Measurements from ENCODE around the gene CAMKK2. TPM values are rescaled to one million over a fixed set of nuclear protein-coding genes. Genes with fewer than 3 reads are reported as not detected.
A peak's percentile ranks its signal among the peaks of the same experiment; 100 is the strongest.

The CAMKK2 gene
- total and polyA plus RNA-seq, 9 of the 15 experiments (the other 6 are each of a cell fraction or from before 2014, with no cell fraction given): 4.3 to 32.0 (median 18.2) TPM

GRCh38 chr12:121297435-121297991 is 1.0 kb upstream of the CAMKK2 start (continued):
- TF ChIP-seq MTF1 (CRISPR knock-in tag; IDR thresholded peaks at IDR 0.05; ENCODE audit: borderline replicate concordance) (peak; percentile 50; the same call in 1 of the 2 replicates), CBFB (CRISPR knock-in tag; IDR thresholded peaks at IDR 0.05) (no peak), ZNF174 (CRISPR knock-in tag; IDR thresholded peaks at IDR 0.05) (no peak), HDAC3 (IDR thresholded peaks at IDR 0.05; ENCODE audit: borderline replicate concordance, partially characterized antibody) (no peak), THRB (CRISPR knock-in tag; conservative IDR thresholded peaks at IDR 0.05) (no peak), E2F5 (CRISPR knock-in tag; IDR thresholded peaks at IDR 0.05) (no peak), SMC3 (conservative IDR thresholded peaks at IDR 0.05; ENCODE audit: insufficient read depth, low read depth, low read length) (no peak)
- TF ChIP-seq, protein P1, sequence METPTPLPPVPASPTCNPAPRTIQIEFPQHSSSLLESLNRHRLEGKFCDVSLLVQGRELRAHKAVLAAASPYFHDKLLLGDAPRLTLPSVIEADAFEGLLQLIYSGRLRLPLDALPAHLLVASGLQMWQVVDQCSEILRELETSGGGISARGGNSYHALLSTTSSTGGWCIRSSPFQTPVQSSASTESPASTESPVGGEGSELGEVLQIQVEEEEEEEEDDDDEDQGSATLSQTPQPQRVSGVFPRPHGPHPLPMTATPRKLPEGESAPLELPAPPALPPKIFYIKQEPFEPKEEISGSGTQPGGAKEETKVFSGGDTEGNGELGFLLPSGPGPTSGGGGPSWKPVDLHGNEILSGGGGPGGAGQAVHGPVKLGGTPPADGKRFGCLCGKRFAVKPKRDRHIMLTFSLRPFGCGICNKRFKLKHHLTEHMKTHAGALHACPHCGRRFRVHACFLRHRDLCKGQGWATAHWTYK (CRISPR knock-in tag; IDR thresholded peaks at IDR 0.05): no peak
- TF ChIP-seq, protein P2, sequence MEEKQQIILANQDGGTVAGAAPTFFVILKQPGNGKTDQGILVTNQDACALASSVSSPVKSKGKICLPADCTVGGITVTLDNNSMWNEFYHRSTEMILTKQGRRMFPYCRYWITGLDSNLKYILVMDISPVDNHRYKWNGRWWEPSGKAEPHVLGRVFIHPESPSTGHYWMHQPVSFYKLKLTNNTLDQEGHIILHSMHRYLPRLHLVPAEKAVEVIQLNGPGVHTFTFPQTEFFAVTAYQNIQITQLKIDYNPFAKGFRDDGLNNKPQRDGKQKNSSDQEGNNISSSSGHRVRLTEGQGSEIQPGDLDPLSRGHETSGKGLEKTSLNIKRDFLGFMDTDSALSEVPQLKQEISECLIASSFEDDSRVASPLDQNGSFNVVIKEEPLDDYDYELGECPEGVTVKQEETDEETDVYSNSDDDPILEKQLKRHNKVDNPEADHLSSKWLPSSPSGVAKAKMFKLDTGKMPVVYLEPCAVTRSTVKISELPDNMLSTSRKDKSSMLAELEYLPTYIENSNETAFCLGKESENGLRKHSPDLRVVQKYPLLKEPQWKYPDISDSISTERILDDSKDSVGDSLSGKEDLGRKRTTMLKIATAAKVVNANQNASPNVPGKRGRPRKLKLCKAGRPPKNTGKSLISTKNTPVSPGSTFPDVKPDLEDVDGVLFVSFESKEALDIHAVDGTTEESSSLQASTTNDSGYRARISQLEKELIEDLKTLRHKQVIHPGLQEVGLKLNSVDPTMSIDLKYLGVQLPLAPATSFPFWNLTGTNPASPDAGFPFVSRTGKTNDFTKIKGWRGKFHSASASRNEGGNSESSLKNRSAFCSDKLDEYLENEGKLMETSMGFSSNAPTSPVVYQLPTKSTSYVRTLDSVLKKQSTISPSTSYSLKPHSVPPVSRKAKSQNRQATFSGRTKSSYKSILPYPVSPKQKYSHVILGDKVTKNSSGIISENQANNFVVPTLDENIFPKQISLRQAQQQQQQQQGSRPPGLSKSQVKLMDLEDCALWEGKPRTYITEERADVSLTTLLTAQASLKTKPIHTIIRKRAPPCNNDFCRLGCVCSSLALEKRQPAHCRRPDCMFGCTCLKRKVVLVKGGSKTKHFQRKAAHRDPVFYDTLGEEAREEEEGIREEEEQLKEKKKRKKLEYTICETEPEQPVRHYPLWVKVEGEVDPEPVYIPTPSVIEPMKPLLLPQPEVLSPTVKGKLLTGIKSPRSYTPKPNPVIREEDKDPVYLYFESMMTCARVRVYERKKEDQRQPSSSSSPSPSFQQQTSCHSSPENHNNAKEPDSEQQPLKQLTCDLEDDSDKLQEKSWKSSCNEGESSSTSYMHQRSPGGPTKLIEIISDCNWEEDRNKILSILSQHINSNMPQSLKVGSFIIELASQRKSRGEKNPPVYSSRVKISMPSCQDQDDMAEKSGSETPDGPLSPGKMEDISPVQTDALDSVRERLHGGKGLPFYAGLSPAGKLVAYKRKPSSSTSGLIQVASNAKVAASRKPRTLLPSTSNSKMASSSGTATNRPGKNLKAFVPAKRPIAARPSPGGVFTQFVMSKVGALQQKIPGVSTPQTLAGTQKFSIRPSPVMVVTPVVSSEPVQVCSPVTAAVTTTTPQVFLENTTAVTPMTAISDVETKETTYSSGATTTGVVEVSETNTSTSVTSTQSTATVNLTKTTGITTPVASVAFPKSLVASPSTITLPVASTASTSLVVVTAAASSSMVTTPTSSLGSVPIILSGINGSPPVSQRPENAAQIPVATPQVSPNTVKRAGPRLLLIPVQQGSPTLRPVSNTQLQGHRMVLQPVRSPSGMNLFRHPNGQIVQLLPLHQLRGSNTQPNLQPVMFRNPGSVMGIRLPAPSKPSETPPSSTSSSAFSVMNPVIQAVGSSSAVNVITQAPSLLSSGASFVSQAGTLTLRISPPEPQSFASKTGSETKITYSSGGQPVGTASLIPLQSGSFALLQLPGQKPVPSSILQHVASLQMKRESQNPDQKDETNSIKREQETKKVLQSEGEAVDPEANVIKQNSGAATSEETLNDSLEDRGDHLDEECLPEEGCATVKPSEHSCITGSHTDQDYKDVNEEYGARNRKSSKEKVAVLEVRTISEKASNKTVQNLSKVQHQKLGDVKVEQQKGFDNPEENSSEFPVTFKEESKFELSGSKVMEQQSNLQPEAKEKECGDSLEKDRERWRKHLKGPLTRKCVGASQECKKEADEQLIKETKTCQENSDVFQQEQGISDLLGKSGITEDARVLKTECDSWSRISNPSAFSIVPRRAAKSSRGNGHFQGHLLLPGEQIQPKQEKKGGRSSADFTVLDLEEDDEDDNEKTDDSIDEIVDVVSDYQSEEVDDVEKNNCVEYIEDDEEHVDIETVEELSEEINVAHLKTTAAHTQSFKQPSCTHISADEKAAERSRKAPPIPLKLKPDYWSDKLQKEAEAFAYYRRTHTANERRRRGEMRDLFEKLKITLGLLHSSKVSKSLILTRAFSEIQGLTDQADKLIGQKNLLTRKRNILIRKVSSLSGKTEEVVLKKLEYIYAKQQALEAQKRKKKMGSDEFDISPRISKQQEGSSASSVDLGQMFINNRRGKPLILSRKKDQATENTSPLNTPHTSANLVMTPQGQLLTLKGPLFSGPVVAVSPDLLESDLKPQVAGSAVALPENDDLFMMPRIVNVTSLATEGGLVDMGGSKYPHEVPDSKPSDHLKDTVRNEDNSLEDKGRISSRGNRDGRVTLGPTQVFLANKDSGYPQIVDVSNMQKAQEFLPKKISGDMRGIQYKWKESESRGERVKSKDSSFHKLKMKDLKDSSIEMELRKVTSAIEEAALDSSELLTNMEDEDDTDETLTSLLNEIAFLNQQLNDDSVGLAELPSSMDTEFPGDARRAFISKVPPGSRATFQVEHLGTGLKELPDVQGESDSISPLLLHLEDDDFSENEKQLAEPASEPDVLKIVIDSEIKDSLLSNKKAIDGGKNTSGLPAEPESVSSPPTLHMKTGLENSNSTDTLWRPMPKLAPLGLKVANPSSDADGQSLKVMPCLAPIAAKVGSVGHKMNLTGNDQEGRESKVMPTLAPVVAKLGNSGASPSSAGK (IDR thresholded peaks at IDR 0.05): no peak

Data from K562 (cell line).